NCI-H69 (cell line): ENCODE data around the gene ZSCAN23.
"Not testable (repeated sequence)": the region's sequence is repeated elsewhere in the genome, so short reads cannot be mapped to it uniquely, and the experiment has no call there.

Experiments
- DNase-seq: peaks from one replicate; lab custom pipeline; 2025; lab: John Stamatoyannopoulos, UW

ZSCAN23 gene

GRCh38 chr6:28436404-28436803 lies 6.9 kb downstream of the ZSCAN23 start:
- no peak for DNase-seq

- no peak for DNase-seq
Observed at GRCh38 chr6:28433119-28433518, 10.2 kb downstream of the ZSCAN23 start.

- DNase-seq: no peak
Observed at GRCh38 chr6:28429781-28430180, 13.5 kb downstream of the ZSCAN23 start.

GRCh38 chr6:28425944-28426541 lies 17.2 kb downstream of the ZSCAN23 start:
- no peak for DNase-seq

GRCh38 chr6:28424163-28424562 lies 19.1 kb downstream of the ZSCAN23 start:
- no peak for DNase-seq

- DNase-seq: no peak
Observed at GRCh38 chr6:28423546-28423945, 19.7 kb downstream of the ZSCAN23 start.

- no peak for DNase-seq
Observed at GRCh38 chr6:28413681-28414080, 29.6 kb downstream of the ZSCAN23 start.

GRCh38 chr6:28410767-28411166 lies 32.5 kb downstream of the ZSCAN23 start:
- no peak for DNase-seq

GRCh38 chr6:28408076-28408802 lies 35.1 kb downstream of the ZSCAN23 start:
- DNase-seq: no peak

- DNase-seq: no peak
Observed at GRCh38 chr6:28407401-28407800, 35.9 kb downstream of the ZSCAN23 start.

GRCh38 chr6:28403923-28404322 lies 39.4 kb downstream of the ZSCAN23 start:
- not testable (repeated sequence) for DNase-seq

- peak; percentile 5 for DNase-seq
Observed at GRCh38 chr6:28402197-28402596, 41.1 kb downstream of the ZSCAN23 start.

- DNase-seq: no peak
Observed at GRCh38 chr6:28401172-28401571, 42.1 kb downstream of the ZSCAN23 start.

GRCh38 chr6:28400122-28400451 lies 43.2 kb downstream of the ZSCAN23 start:
- no peak for DNase-seq

- peak; percentile 97 for DNase-seq
Observed at GRCh38 chr6:28399350-28400121, 43.8 kb downstream of the ZSCAN23 start, which contains the start of gene ZSCAN12. Gene ZSCAN12 (minus strand): TSS chr6:28399747. CDS start chr6:28398405, 1,342 bp downstream.

GRCh38 chr6:28395918-28396317 lies 47.4 kb downstream of the ZSCAN23 start:
- DNase-seq: no peak

- DNase-seq: peak; percentile 1
Observed at GRCh38 chr6:28393912-28394662, 49.2 kb downstream of the ZSCAN23 start.

GRCh38 chr6:28390688-28391087 lies 52.6 kb downstream of the ZSCAN23 start:
- DNase-seq: no peak

- DNase-seq: peak; percentile 5
Observed at GRCh38 chr6:28384143-28384533, 59.2 kb downstream of the ZSCAN23 start.

- DNase-seq: peak; percentile 96
Observed at GRCh38 chr6:28383235-28384142, 59.8 kb downstream of the ZSCAN23 start.
